Uterus (tissue), 2 donors: ENCODE results near the gene PSMB7.

ENCODE experiments used
- POLR2A ChIP-seq, 2 donors: fragments of 450-650 bp; IDR thresholded peaks; one replicate each; pipeline ENCODE4 v1.6.1; 2016; ENCODE audit warnings: antibody characterized with exemption in 2 of 2, mild to moderate bottlenecking in 1 of 2, moderate library complexity in 1 of 2
- TF ChIP-seq, protein P1 (sequence below), 4 experiments: fragments of 200-600 bp in 2 of 4; fragments of 450-650 bp in 2 of 4; sonication (generic) in 2 of 4; IDR thresholded peaks; one replicate each; pipeline ENCODE4 v1.5.1; 2016 to 2019; ENCODE audit warnings: antibody characterized with exemption in 4 of 4, mild to moderate bottlenecking in 2 of 4, moderate library complexity in 1 of 4

DNA sequence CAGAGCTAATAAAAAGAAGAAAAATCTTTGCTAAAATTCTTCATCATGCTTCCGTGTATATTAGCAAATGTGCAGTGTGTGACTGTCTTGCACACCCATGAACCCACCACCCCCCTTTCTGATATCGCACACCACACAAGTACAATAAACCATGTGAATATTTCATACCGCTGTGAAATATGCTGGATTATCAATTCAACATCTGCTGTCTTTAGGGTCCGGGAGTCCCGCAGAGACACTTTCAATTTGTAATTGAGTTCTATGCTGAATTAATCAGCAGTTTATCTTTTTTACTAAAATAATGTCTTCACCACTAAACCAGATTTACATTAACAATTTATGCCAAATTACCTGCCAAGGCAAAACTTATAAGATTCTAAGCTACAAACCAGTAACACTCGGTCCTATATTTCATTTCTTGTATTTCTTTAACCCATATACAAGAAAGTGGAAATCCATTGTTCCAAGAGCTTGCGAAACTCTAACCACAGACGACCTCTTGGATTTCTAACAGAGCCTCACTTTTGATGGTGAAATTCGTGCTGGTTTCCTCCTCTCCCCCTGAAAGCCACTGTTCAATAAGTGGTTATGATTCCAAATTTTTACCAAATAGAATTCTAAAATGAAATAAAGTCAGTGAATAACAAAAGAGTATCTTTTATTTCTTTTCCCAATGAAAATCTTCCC, 44.2 kb downstream of the PSMB7 start:
- TF ChIP-seq, protein P1, sequence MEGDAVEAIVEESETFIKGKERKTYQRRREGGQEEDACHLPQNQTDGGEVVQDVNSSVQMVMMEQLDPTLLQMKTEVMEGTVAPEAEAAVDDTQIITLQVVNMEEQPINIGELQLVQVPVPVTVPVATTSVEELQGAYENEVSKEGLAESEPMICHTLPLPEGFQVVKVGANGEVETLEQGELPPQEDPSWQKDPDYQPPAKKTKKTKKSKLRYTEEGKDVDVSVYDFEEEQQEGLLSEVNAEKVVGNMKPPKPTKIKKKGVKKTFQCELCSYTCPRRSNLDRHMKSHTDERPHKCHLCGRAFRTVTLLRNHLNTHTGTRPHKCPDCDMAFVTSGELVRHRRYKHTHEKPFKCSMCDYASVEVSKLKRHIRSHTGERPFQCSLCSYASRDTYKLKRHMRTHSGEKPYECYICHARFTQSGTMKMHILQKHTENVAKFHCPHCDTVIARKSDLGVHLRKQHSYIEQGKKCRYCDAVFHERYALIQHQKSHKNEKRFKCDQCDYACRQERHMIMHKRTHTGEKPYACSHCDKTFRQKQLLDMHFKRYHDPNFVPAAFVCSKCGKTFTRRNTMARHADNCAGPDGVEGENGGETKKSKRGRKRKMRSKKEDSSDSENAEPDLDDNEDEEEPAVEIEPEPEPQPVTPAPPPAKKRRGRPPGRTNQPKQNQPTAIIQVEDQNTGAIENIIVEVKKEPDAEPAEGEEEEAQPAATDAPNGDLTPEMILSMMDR (IDR thresholded peaks at IDR 0.05), result no peak
- TF ChIP-seq POLR2A (IDR thresholded peaks at IDR 0.05), result no peak
